SK-N-SH (cell line): Measurements from ENCODE around the gene FLOT1. TPM values are rescaled to one million over a fixed set of nuclear protein-coding genes. Genes with fewer than 3 reads are reported as not detected.

Experiments used
- CTCF ChIA-PET: fragments of 300-600, 350-600 bp; formaldehyde crosslinking; extraction: SDS; loops from one replicate; lab custom pipeline; 2021; lab: Yijun Ruan, JAX
- POLR2A ChIA-PET: fragments of 350-600 bp; sonication (Branson Sonifier 250); formaldehyde crosslinking; extraction: SDS; loops from one replicate; lab custom pipeline; 2020; ENCODE audit warnings: antibody characterized with exemption, inconsistent platforms; lab: Yijun Ruan, JAX
- DNase-seq: peaks from one replicate; pipeline ENCODE4 v3.0.0; 2012
- H2AFZ ChIP-seq: fragments of 200-600 bp; sonication (generic); 2 replicates; pipeline ENCODE4 v1.8.1; 2016; ENCODE audit warnings: antibody characterized with exemption, mild to moderate bottlenecking, low read depth
- H3F3A ChIP-seq: fragments of 200-600 bp; sonication (generic); replicated peaks from 2 replicates; pipeline ENCODE3; 2016; ENCODE audit warnings: antibody characterized with exemption, mild to moderate bottlenecking; ENCODE audit not compliant: insufficient read depth
- H3K27ac ChIP-seq, 2 experiments: fragments of 200-500 bp in 1 of 2; fragments of 200-600 bp in 1 of 2; sonication (Bioruptor generic) in 1 of 2; sonication (generic), shearing (Covaris generic) in 1 of 2; 2 replicates each; pipeline versions ENCODE4 v1.5.1 to v1.6.1; 2014 to 2016; ENCODE audit warnings: low read depth in 2 of 2, inconsistent platforms in 1 of 2, low read length in 1 of 2, mild to moderate bottlenecking in 1 of 2, mixed read lengths in 1 of 2
- H3K27me3 ChIP-seq: fragments of 200-600 bp; sonication (generic), shearing (Covaris generic); 2 replicates; pipeline ENCODE4 v1.6.1; 2016; ENCODE audit warnings: mixed run types; ENCODE audit not compliant: insufficient read depth
- H3K36me3 ChIP-seq, 2 experiments: fragments of 200-500 bp in 1 of 2; fragments of 200-600 bp in 1 of 2; sonication (Bioruptor generic) in 1 of 2; sonication (generic) in 1 of 2; replicated peaks in 1 of 2; 2 replicates each; pipeline versions ENCODE3 to v1.5.1; 2014 to 2016; ENCODE audit warnings: low read length in 1 of 2, mild to moderate bottlenecking in 1 of 2; ENCODE audit not compliant: insufficient read depth in 2 of 2, control insufficient read depth in 1 of 2
- H3K4me1 ChIP-seq, 2 experiments: fragments of 200-500 bp in 1 of 2; fragments of 200-600 bp in 1 of 2; sonication (Bioruptor generic) in 1 of 2; sonication (generic), shearing (Covaris generic) in 1 of 2; 2 replicates each; pipeline versions ENCODE4 v1.5.1 to v1.6.1; 2014 to 2016; ENCODE audit warnings: low read depth in 1 of 2, low read length in 1 of 2, mixed run types in 1 of 2; ENCODE audit not compliant: insufficient read depth in 2 of 2, control insufficient read depth in 1 of 2
- H3K4me2 ChIP-seq: fragments of 200-600 bp; sonication (generic), shearing (Covaris generic); 2 replicates; pipeline ENCODE4 v1.6.1; 2017; ENCODE audit warnings: mixed run types
- H3K4me3 ChIP-seq, 2 experiments: fragments of 200-500 bp in 1 of 2; fragments of 200-600 bp in 1 of 2; sonication (Bioruptor generic) in 1 of 2; sonication (generic), shearing (Covaris generic) in 1 of 2; 2 replicates each; pipeline versions ENCODE4 v1.5.1 to v1.8.1; 2014 to 2016; ENCODE audit warnings: low read depth in 2 of 2, inconsistent platforms in 1 of 2, low read length in 1 of 2, mild to moderate bottlenecking in 1 of 2, mixed read lengths in 1 of 2, moderate library complexity in 1 of 2
- H3K79me2 ChIP-seq: fragments of 200-600 bp; sonication (generic); 2 replicates; pipeline ENCODE4 v1.8.1; 2017; ENCODE audit warnings: mild to moderate bottlenecking; ENCODE audit not compliant: insufficient read depth
- H3K9ac ChIP-seq: fragments of 200-600 bp; sonication (generic); 2 replicates; pipeline ENCODE4 v1.6.1; 2017; ENCODE audit warnings: mixed run types
- H3K9me2 ChIP-seq: fragments of 200-600 bp; sonication (generic); 2 replicates; pipeline ENCODE4 v1.6.1; 2017; ENCODE audit warnings: mixed run types
- H3K9me3 ChIP-seq: fragments of 200-600 bp; sonication (generic); 2 replicates; pipeline ENCODE4 v1.6.1; 2017; ENCODE audit warnings: mixed run types, mild to moderate bottlenecking, moderate library complexity
- H4K20me1 ChIP-seq: fragments of 200-600 bp; sonication (generic); 2 replicates; pipeline ENCODE4 v1.6.1; 2017; ENCODE audit warnings: mild to moderate bottlenecking, mixed run types; ENCODE audit not compliant: insufficient read depth
- CTCF ChIP-seq: fragments of 200-600 bp; sonication (generic); IDR thresholded peaks from 2 replicates; pipeline ENCODE4 v1.6.1; 2017; ENCODE audit warnings: antibody characterized with exemption, mild to moderate bottlenecking, moderate library complexity
- EP300 ChIP-seq, 2 experiments: IDR thresholded peaks; 2 replicates each; pipeline versions ENCODE4 v1.4.0 to v1.6.1; 2012; ENCODE audit warnings: borderline replicate concordance in 1 of 2, low read depth in 1 of 2, low read length in 1 of 2
- EZH2phosphoT487 ChIP-seq: fragments of 200-600 bp; sonication (generic); IDR thresholded peaks from 2 replicates; pipeline ENCODE4 v1.6.1; 2017; ENCODE audit warnings: low read depth, mixed run types, mild to moderate bottlenecking, antibody characterized with exemption, moderate library complexity, borderline replicate concordance
- FOSL2 ChIP-seq: IDR thresholded peaks from 2 replicates; pipeline ENCODE4 v1.4.0; 2012; ENCODE audit warnings: low read depth, mild to moderate bottlenecking, moderate library complexity, borderline replicate concordance
- FOXJ3 ChIP-seq: sonication (generic); formaldehyde crosslinking; IDR thresholded peaks from 2 replicates; pipeline ENCODE4 v1.5.1; 2020; ENCODE audit warnings: mild to moderate bottlenecking, missing genetic modification reagents
- FOXM1 ChIP-seq: IDR thresholded peaks from 2 replicates; pipeline ENCODE4 v1.4.0; 2012; ENCODE audit warnings: low read depth, mild to moderate bottlenecking
- GATA2 ChIP-seq: sonication (generic); formaldehyde crosslinking; IDR thresholded peaks from 2 replicates; pipeline ENCODE4 v1.5.0; 2020; ENCODE audit warnings: mild to moderate bottlenecking, missing genetic modification reagents
- IRF3 ChIP-seq: fragments of 150-350 bp; IDR thresholded peaks from 2 replicates; pipeline ENCODE4 v1.6.1; 2016; ENCODE audit warnings: mild to moderate bottlenecking, low read depth, low read length
- JUND ChIP-seq: IDR thresholded peaks from 2 replicates; pipeline ENCODE4 v1.4.0; 2012
- MEF2A ChIP-seq: IDR thresholded peaks from 2 replicates; pipeline ENCODE4 v1.4.0; 2012; ENCODE audit warnings: low read depth, borderline replicate concordance
- MXI1 ChIP-seq: IDR thresholded peaks from 2 replicates; pipeline ENCODE4 v1.6.1; 2012; ENCODE audit warnings: mild to moderate bottlenecking, low read depth, low read length, improper control_type of control experiment
- NFIC ChIP-seq: IDR thresholded peaks from 2 replicates; pipeline ENCODE4 v1.4.0; 2012; ENCODE audit warnings: borderline replicate concordance
- NRF1 ChIP-seq: IDR thresholded peaks from 2 replicates; pipeline ENCODE4 v1.6.1; 2012; ENCODE audit warnings: low read depth, mild to moderate bottlenecking, low read length
- POLR2AphosphoS5 ChIP-seq: IDR thresholded peaks from 2 replicates; pipeline ENCODE4 v1.6.1; 2012; ENCODE audit warnings: low read depth, low read length
- RAD21 ChIP-seq: IDR thresholded peaks from 2 replicates; pipeline ENCODE4 v1.6.1; 2012; ENCODE audit warnings: mild to moderate bottlenecking, low read length
- RCOR1 ChIP-seq: fragments of 150-350 bp; IDR thresholded peaks from 2 replicates; pipeline ENCODE4 v1.6.1; 2017; ENCODE audit warnings: antibody characterized with exemption, low read length
- RFX5 ChIP-seq: IDR thresholded peaks from 2 replicates; pipeline ENCODE4 v1.6.1; 2012; ENCODE audit warnings: mild to moderate bottlenecking, improper control_type of control experiment, low read length
- RXRA ChIP-seq: IDR thresholded peaks from 2 replicates; pipeline ENCODE4 v1.4.0; 2012; ENCODE audit warnings: low read depth, mild to moderate bottlenecking, borderline replicate concordance
- SIN3A ChIP-seq: IDR thresholded peaks from 2 replicates; pipeline ENCODE4 v1.6.1; 2012; ENCODE audit warnings: low read depth, mild to moderate bottlenecking, low read length, moderate library complexity, borderline replicate concordance
- SMC3 ChIP-seq: IDR thresholded peaks from 2 replicates; pipeline ENCODE4 v1.6.1; 2012; ENCODE audit warnings: low read depth, low read length, improper control_type of control experiment
- TAF1 ChIP-seq: IDR thresholded peaks from 2 replicates; pipeline ENCODE4 v1.6.1; 2012; ENCODE audit warnings: low read depth, mild to moderate bottlenecking, low read length, moderate library complexity, borderline replicate concordance
- TEAD4 ChIP-seq: IDR thresholded peaks from 2 replicates; pipeline ENCODE4 v1.4.0; 2012; ENCODE audit warnings: mild to moderate bottlenecking, borderline replicate concordance; ENCODE audit not compliant: insufficient read depth
- USF2 ChIP-seq: fragments of 150-350 bp; IDR thresholded peaks from 2 replicates; pipeline ENCODE4 v1.6.1; 2017; ENCODE audit warnings: antibody characterized with exemption, low read length, low read depth, borderline replicate concordance
- ZBTB33 ChIP-seq: IDR thresholded peaks from 2 replicates; pipeline ENCODE4 v1.4.0; 2012; ENCODE audit warnings: low read depth, borderline replicate concordance
- WGBS: methylation state at CpG from one replicate; pipeline ENCODE4 v1.1.6; 2017; ENCODE audit warnings: low lambda C conversion rate; 5-methylcytosine and 5-hydroxymethylcytosine counted together
- polyA plus RNA-seq, 3 experiments: library from polyadenylated mRNA; depleted of rRNA; stranded (reverse); fragments of >200 nt; gene quantifications; 2 replicates each; pipeline ENCODE4 v1.2.3, GENCODE V29; 2012
- TF ChIP-seq, protein P1 (sequence below): IDR thresholded peaks from 2 replicates; pipeline ENCODE4 v1.4.0; 2012; ENCODE audit warnings: low read depth
- TF ChIP-seq, protein P2 (sequence below): IDR thresholded peaks from 2 replicates; pipeline ENCODE4; 2012

FLOT1 gene
- polyA plus RNA-seq, 1 of the 3 experiments (the other 2 are of a cell fraction): 462 TPM

DNA sequence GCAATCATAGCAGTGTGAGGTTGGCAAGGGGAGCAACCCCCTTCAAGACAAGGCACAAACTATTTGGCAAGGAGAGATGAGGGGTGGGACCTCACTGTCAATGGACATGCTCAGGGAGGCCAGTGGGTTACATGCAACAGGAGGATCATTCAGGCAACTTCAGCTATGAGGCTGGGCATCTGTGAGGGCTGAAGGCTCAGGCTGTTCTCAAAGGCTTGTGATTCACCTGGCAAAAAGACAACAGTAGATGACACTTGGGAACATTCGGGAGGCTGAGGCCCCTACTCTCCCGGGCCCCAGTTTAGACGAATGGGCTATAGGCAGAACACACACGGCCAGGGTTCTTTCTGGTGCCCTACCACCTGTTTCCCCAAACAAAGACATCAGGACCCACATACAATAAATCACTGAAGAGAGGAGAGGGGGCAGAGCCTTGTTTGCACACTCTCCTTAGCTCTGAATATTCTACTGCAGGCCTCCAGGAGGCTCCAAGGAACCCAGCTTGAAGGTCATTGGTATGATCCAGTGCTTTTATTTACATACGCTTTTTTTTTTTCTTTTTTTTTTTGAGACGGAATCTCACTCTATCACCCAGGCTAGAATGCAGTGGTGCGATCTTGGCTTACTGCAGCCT, 14.4 kb downstream of the FLOT1 start:
- DNase-seq: peak; percentile 36
- TF ChIP-seq NFIC: no peak
- TF ChIP-seq FOXM1: no peak
- TF ChIP-seq RXRA: no peak
- no peak for TF ChIP-seq TEAD4
- no peak for TF ChIP-seq FOSL2
- TF ChIP-seq, protein P1, sequence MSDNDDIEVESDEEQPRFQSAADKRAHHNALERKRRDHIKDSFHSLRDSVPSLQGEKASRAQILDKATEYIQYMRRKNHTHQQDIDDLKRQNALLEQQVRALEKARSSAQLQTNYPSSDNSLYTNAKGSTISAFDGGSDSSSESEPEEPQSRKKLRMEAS: no peak
- no peak for TF ChIP-seq EZH2phosphoT487
- peak; percentile 27; the same call in 1 of the 2 replicates for TF ChIP-seq RAD21
- TF ChIP-seq RCOR1: no peak
- no peak for TF ChIP-seq GATA2 (CRISPR knock-in tag)
- TF ChIP-seq MEF2A: no peak
- no peak for TF ChIP-seq USF2
- no peak for TF ChIP-seq POLR2AphosphoS5
- TF ChIP-seq MXI1: no peak
- TF ChIP-seq SIN3A: no peak
- no peak for TF ChIP-seq ZBTB33
- no peak for TF ChIP-seq NRF1
- TF ChIP-seq SMC3: peak; percentile 21; the same call in 1 of the 2 replicates
- TF ChIP-seq TAF1: no peak
- TF ChIP-seq, protein P2, sequence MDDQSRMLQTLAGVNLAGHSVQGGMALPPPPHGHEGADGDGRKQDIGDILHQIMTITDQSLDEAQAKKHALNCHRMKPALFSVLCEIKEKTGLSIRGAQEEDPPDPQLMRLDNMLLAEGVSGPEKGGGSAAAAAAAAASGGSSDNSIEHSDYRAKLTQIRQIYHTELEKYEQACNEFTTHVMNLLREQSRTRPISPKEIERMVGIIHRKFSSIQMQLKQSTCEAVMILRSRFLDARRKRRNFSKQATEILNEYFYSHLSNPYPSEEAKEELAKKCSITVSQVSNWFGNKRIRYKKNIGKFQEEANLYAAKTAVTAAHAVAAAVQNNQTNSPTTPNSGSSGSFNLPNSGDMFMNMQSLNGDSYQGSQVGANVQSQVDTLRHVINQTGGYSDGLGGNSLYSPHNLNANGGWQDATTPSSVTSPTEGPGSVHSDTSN: no peak
- TF ChIP-seq JUND: no peak
- TF ChIP-seq EP300 (IDR thresholded peaks at IDR 0.05; ENCODE audit: borderline replicate concordance in 1 of 2, low read depth in 1 of 2, low read length in 1 of 2): no peak
- no peak for TF ChIP-seq IRF3
- peak; percentile 56 for TF ChIP-seq CTCF
- no peak for TF ChIP-seq RFX5
- no peak for TF ChIP-seq FOXJ3 (CRISPR knock-in tag)

More for the DNA sequence above, 14.4 kb downstream of the FLOT1 start:
- peak overlapping the region; percentile 8 to 62; a peak in 2 of 4 replicates for H3K27ac ChIP-seq
- peaks cover 18 to 23% of the 10 kb centered on the region in 2 experiments for H3K4me1 ChIP-seq
- peaks cover 87% of the 10 kb centered on the region for H3F3A ChIP-seq
- CTCF ChIA-PET: interaction anchor here (42.4 kb wide), 1 partner anchor 42 kb away, joined by 838 read pairs; the partner anchor contains the start of genes DHX16, NRM and PPP1R18
- peaks cover 42% of the 10 kb centered on the region for H3K79me2 ChIP-seq
- no peaks in the 10 kb centered on the region for H3K9me2 ChIP-seq
- H3K9me3 ChIP-seq: no peaks in the 10 kb centered on the region
- WGBS: 69% methylated on average over 7 of the region's 7 CpGs
- no peaks in the 10 kb centered on the region for H3K27me3 ChIP-seq
- POLR2A ChIA-PET: interaction anchor here (0.5 to 0.7 kb wide), 6 partner anchors 11 to 1120 kb away, joined by 3 to 4 read pairs (median 4); no protein-coding TSS in a partner anchor
- peaks cover 57 to 62% of the 10 kb centered on the region in 2 experiments for H3K36me3 ChIP-seq
- H3K4me2 ChIP-seq: no peak overlapping the region
- no peak overlapping the region for H3K9ac ChIP-seq
- H3K4me3 ChIP-seq: no peak overlapping the region
- peaks cover 45% of the 10 kb centered on the region for H4K20me1 ChIP-seq
- no peak overlapping the region for H2AFZ ChIP-seq
